AG04450 (cell line): ENCODE data around the gene PEX3. TPM values are rescaled to one million over a fixed set of nuclear protein-coding genes. Genes with fewer than 3 reads are reported as not detected.
"Not testable (repeated sequence)": the region's sequence is repeated elsewhere in the genome, so short reads cannot be mapped to it uniquely, and the experiment has no call there.

Source experiments
- CTCF ChIA-PET: fragments of 300-600, 350-600 bp; formaldehyde crosslinking; extraction: SDS; loops from one replicate; lab custom pipeline; 2022; ENCODE audit warnings: antibody characterized with exemption, inconsistent platforms; lab: Charles Lee
- POLR2A ChIA-PET: fragments of 350-600 bp; formaldehyde crosslinking; extraction: SDS; loops from one replicate; lab custom pipeline; 2021; ENCODE audit warnings: antibody characterized with exemption, inconsistent platforms; lab: Yijun Ruan, JAX
- DNase-seq: peaks from one replicate; pipeline ENCODE4 v3.0.0-alpha.2; 2011; ENCODE audit warnings: low read depth, low spot score
- H3K27ac ChIP-seq: one replicate; pipeline ENCODE4 v1.5.1; 2012; ENCODE audit warnings: low read depth, low read length, control low read depth
- H3K27me3 ChIP-seq: one replicate; pipeline ENCODE4 v1.6.0; 2012; ENCODE audit warnings: low read length; ENCODE audit not compliant: control insufficient read depth, insufficient read depth
- H3K4me3 ChIP-seq: 2 replicates; pipeline ENCODE4 v1.5.1; 2011; ENCODE audit warnings: mild to moderate bottlenecking, low read depth, low read length, control low read depth
- H3K9me3 ChIP-seq: 2 replicates; pipeline ENCODE4 v1.5.1; 2012; ENCODE audit warnings: low read length; ENCODE audit not compliant: control insufficient read depth, insufficient read depth
- CTCF ChIP-seq: IDR thresholded peaks from 2 replicates; pipeline ENCODE4 v1.5.1; 2011; ENCODE audit warnings: low read depth, low read length, control low read depth, inconsistent platforms
- polyA plus RNA-seq: library from polyadenylated mRNA; depleted of rRNA; stranded (reverse); fragments of >200 nt; gene quantifications from 2 replicates; pipeline ENCODE4 v1.2.3, GENCODE V29; 2011

Gene PEX3
- polyA plus RNA-seq, 1 experiment = 30.9 TPM

DNA sequence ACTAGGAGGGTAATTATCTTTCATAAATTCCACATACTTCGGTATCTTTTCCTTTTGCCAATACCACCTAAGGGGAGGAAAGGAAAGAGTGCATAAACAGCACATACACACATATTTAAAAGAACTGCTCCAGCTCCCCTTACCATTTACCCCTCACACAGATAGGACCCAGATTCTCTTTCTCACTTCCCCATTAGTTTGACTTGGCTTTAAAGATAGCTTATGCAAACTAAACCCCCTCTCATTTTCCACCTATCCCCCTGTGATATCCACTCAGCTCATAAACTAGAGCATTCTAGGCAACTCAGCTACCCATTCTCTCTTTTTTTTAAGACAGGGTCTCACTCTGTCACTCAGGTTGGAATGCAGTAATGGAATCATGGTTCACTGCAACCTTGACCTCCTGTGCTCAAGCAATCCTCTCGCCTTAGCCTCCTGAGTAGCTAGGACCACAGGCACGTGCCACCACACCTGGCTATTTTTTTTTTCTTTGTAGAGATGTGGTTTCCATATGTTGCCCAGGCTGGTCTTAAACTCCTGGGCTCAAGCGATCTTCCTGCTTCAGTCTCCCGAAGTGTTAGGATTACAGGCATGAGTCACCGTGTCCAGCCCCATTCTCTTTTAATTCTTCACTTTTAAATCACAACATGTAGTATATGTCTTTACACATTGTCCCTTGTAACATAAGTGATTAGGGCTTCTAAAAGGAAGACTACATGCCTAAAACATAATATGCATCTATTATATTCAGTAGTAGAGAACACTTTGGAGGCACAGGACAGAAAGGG lies 56.9 kb downstream of the PEX3 start:
- ChIA-PET CTCF (no interaction called here), POLR2A (no interaction called here)
- no peak for TF ChIP-seq CTCF
- DNase-seq = no peak
- H3K4me3 ChIP-seq = no peak overlapping the region
- H3K27me3 ChIP-seq = no peaks in the 10 kb centered on the region
- H3K27ac ChIP-seq = no peak overlapping the region
- no peaks in the 10 kb centered on the region; the same call in 1 of the 2 replicates for H3K9me3 ChIP-seq

- H3K9me3 ChIP-seq, H3K27me3 ChIP-seq, POLR2A ChIA-PET, H3K4me3 ChIP-seq, DNase-seq, H3K27ac ChIP-seq: not testable (repeated sequence)
- CTCF ChIA-PET = interaction anchor here (1.4 kb wide), 1 partner anchor 19 kb away, joined by 3 read pairs; no protein-coding TSS in a partner anchor
Measured at GRCh38 chr6:143510326-143510725, 59.7 kb downstream of the PEX3 start.

DNA sequence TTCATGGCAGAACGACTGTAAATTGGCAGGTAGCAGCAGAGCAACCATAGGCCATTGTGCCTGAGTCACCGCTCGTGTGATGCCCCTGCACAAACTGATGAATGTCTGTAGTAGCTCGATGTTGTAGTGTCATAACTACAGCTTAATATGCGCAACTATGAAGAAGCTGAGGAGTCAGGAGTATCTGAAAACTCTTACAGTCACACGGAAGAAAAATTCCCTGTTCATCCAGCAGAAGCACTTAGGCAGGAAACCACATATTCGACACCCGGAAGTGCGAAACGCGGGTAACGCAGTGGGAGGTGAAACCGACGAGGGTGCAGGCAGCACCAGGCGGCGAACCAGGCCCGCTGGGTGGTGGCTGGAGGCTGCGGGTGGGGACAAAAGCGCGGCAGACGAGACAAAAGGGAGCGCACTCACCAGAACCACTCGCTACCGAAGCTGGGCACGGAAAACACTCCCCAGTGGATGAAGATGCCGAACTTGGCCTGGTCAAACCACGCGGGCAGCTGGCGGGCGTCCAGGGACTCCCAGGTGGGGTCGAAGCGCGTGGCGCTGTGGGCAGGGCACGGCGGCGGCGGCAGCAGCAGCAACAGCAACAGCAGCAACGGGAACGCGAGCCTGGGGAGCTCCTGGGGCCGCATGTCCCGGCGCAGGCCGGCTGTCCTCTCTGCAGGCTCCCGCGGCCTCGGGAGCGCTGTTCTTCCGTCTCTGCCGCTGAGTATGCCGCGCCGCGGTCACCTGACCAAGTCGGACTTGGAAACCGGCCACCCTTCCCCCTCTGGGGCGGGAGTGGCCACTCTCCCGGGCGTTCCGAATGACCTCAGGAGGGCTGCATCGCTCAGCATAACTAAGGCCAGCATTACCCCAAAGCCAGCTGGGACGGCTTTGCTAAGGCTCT lies 60.6 kb downstream of the PEX3 start, which contains the start of gene FUCA2:
TSS of gene FUCA2 (minus strand) at position 730 of the 901 bp plus-strand sequence. CDS start at position 644, 86 bp downstream.
- no peak for TF ChIP-seq CTCF
- CTCF ChIA-PET = interaction anchor here (1.4 kb wide), 1 partner anchor 18 kb away, joined by 3 read pairs; no protein-coding TSS in a partner anchor
- DNase-seq = peak; percentile 64
- no peaks in the 10 kb centered on the region; the same call in 1 of the 2 replicates for H3K9me3 ChIP-seq
- POLR2A ChIA-PET = interaction anchor here (0.8 to 1.0 kb wide), 2 partner anchors 25 to 65 kb away, joined by 3 read pairs; no protein-coding TSS in a partner anchor
- H3K4me3 ChIP-seq = peak within 1 kb of the TSS; percentile 86
- H3K27me3 ChIP-seq = no peaks in the 10 kb centered on the region
- H3K27ac ChIP-seq = peak within 1 kb of the TSS; percentile 77

- Histone ChIP-seq H3K4me3 (no peak overlapping the region), H3K27me3 (peaks cover 9% of the 10 kb centered on the region), H3K27ac (no peak overlapping the region), H3K9me3 (no peaks in the 10 kb centered on the region; the same call in 1 of the 2 replicates)
- ChIA-PET POLR2A (no interaction called here), CTCF (interaction anchor here (0.6 to 1.4 kb wide), 5 partner anchors 12 to 500 kb away, joined by 3 read pairs; no protein-coding TSS in a partner anchor)
- no peak for DNase-seq
- TF ChIP-seq CTCF = peak; percentile 37
Measured at GRCh38 chr6:143513410-143513809, 62.8 kb downstream of the PEX3 start.

DNA sequence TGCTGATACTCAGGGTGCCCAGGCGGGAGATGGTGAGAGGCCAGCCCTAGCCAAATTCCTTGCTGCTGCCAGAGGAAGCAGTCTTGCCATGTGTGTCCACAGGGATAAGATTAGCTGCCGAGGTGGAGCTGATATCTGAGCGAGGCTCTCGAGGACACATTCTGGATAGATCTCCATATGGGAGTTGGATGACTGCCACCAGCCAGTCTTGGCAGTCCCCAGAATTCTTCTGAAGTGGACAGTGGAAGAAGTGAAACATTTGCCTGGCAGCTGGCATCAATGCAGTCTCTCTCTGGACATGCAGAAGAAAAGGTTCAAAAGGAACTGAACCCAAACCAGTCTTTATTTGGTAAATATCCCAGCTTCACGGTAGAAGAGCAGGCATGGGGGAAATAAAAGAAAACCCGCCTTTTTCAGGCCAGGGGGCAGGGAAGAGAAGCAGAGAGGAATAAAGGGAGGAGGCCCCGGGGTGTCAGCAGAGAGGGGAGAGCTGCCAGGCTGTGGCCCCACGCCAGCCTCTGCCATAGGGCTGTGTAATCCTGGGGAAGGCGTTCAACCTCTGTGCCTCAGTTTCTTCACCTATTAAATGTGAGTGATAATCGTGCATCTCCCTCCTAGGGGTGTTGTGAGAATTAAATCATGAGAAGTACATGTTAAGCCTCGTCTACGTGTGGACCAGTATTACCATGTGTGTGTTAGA lies 64.6 kb downstream of the PEX3 start:
- ChIA-PET CTCF (no interaction called here), POLR2A (no interaction called here)
- no peak overlapping the region for H3K4me3 ChIP-seq
- peaks cover 17% of the 10 kb centered on the region for H3K27me3 ChIP-seq
- no peak for TF ChIP-seq CTCF
- no peak for DNase-seq
- no peak overlapping the region for H3K27ac ChIP-seq
- no peaks in the 10 kb centered on the region; the same call in 1 of the 2 replicates for H3K9me3 ChIP-seq
